Measurements from ENCODE around the gene MTMR3.

DNA sequence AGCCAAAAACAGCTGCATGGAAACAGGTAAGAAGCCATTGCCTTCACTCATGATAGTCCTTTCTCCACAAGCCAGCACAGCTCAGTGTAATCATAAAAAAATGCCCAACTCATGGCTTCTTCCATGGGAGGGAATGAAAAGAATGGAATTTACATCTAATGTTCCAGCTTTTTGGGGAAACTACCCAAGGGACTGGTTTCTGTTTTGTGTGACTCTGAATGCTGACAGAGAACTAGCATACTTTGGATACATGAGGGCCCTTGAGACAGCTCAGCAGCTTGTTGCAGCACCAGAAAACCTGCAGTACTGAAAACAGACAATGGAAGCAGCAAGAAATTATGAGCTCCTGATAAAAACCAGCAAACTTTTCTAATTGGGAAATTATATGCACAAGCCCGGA is 173.0 kb downstream of the MTMR3 start:
- TF ChIP-seq, protein P1, sequence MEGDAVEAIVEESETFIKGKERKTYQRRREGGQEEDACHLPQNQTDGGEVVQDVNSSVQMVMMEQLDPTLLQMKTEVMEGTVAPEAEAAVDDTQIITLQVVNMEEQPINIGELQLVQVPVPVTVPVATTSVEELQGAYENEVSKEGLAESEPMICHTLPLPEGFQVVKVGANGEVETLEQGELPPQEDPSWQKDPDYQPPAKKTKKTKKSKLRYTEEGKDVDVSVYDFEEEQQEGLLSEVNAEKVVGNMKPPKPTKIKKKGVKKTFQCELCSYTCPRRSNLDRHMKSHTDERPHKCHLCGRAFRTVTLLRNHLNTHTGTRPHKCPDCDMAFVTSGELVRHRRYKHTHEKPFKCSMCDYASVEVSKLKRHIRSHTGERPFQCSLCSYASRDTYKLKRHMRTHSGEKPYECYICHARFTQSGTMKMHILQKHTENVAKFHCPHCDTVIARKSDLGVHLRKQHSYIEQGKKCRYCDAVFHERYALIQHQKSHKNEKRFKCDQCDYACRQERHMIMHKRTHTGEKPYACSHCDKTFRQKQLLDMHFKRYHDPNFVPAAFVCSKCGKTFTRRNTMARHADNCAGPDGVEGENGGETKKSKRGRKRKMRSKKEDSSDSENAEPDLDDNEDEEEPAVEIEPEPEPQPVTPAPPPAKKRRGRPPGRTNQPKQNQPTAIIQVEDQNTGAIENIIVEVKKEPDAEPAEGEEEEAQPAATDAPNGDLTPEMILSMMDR (IDR thresholded peaks at IDR 0.05) = no peak
- TF ChIP-seq EP300 (IDR thresholded peaks at IDR 0.05) (no peak), POLR2AphosphoS5 (IDR thresholded peaks at IDR 0.05) (no peak), POLR2A (IDR thresholded peaks at IDR 0.05) (no peak)

Data from gastroesophageal sphincter (tissue), 3 donors.